WTC11 (cell line): ENCODE results near the gene CACNA1D. TPM values are rescaled to one million over a fixed set of nuclear protein-coding genes. Genes with fewer than 3 reads are reported as not detected.

ENCODE experiments used
- ATAC-seq: fragments of 200-7000 bp; cut with Tn5 transposase; 2 replicates; pipeline ENCODE4 v1.10.0; 2021; ENCODE audit warnings: mild to moderate bottlenecking, moderate library complexity
- CTCF ChIA-PET: fragments of 300-600 bp; sonication (Branson Sonifier 250); formaldehyde crosslinking; loops from one replicate; lab custom pipeline; 2021; ENCODE audit warnings: antibody characterized with exemption; lab: Charles Lee
- POLR2A ChIA-PET: fragments of 350-600 bp; sonication (Branson Sonifier 250); formaldehyde crosslinking; loops from one replicate; lab custom pipeline; 2021; ENCODE audit warnings: antibody characterized with exemption; lab: Charles Lee
- DNase-seq: peaks from one replicate; pipeline ENCODE4 v3.0.0; 2021; ENCODE audit warnings: low spot score
- H3K27ac Mint-ChIP-seq: 2 replicates; pipeline ENCODE4 v1.8.0; 2021; ENCODE audit warnings: mixed read lengths
- H3K27me3 Mint-ChIP-seq: 2 replicates; pipeline ENCODE4 v1.8.0; 2021; ENCODE audit warnings: low read depth, mild to moderate bottlenecking, moderate library complexity, mixed read lengths
- H3K36me3 Mint-ChIP-seq: 2 replicates; pipeline ENCODE4 v1.8.0; 2021; ENCODE audit warnings: mixed read lengths
- H3K4me1 Mint-ChIP-seq: 2 replicates; pipeline ENCODE4 v1.8.0; 2022; ENCODE audit warnings: mixed read lengths
- H3K4me3 Mint-ChIP-seq: 2 replicates; pipeline ENCODE4 v1.8.0; 2021; ENCODE audit warnings: mild to moderate bottlenecking, moderate library complexity, mixed read lengths
- H3K9me3 Mint-ChIP-seq: 2 replicates; pipeline ENCODE4 v1.8.0; 2021; ENCODE audit warnings: mixed read lengths
- ATF1 ChIP-seq: sonication (generic); formaldehyde crosslinking; IDR thresholded peaks from 2 replicates; pipeline ENCODE4 v1.8.1; 2023; ENCODE audit warnings: mild to moderate bottlenecking, moderate library complexity, missing genetic modification reagents
- ATF2 ChIP-seq: sonication (generic); formaldehyde crosslinking; IDR thresholded peaks from 2 replicates; pipeline ENCODE4 v1.8.1; 2022; ENCODE audit warnings: low read depth, missing genetic modification reagents, borderline replicate concordance
- ETV6 ChIP-seq: sonication (generic); formaldehyde crosslinking; IDR thresholded peaks from 2 replicates; pipeline ENCODE4 v1.8.1; 2022; ENCODE audit warnings: mild to moderate bottlenecking, missing genetic modification reagents
- FOXJ3 ChIP-seq: sonication (generic); formaldehyde crosslinking; IDR thresholded peaks from 2 replicates; pipeline ENCODE4 v1.9.0; 2021; ENCODE audit warnings: missing genetic modification reagents, mild to moderate bottlenecking, borderline replicate concordance
- GABPB1 ChIP-seq: sonication (generic); formaldehyde crosslinking; IDR thresholded peaks from 2 replicates; pipeline ENCODE4 v1.8.1; 2023; ENCODE audit warnings: mild to moderate bottlenecking, missing genetic modification reagents
- GRHL2 ChIP-seq: fragments of 250-450 bp; sonication (Bioruptor Pico); IDR thresholded peaks from 2 replicates; pipeline ENCODE4 v1.8.0; 2022; ENCODE audit warnings: mild to moderate bottlenecking, moderate library complexity; ENCODE audit not compliant: insufficient replicate concordance, severe bottlenecking
- JUN ChIP-seq: sonication (generic); formaldehyde crosslinking; IDR thresholded peaks from 2 replicates; pipeline ENCODE4 v1.8.0; 2023; ENCODE audit warnings: mild to moderate bottlenecking, missing genetic modification reagents
- MLX ChIP-seq: sonication (generic); formaldehyde crosslinking; IDR thresholded peaks from 2 replicates; pipeline ENCODE4 v1.8.1; 2023; ENCODE audit warnings: mild to moderate bottlenecking, missing genetic modification reagents, moderate library complexity
- MYBL2 ChIP-seq: sonication (generic); formaldehyde crosslinking; IDR thresholded peaks from 2 replicates; pipeline ENCODE4 v1.8.1; 2023; ENCODE audit warnings: mild to moderate bottlenecking, moderate library complexity, missing genetic modification reagents
- NFYB ChIP-seq: sonication (generic); formaldehyde crosslinking; conservative IDR thresholded peaks from 2 replicates; pipeline ENCODE4 v1.8.0; 2022; ENCODE audit warnings: low read depth, missing genetic modification reagents
- ZNF138 ChIP-seq: sonication (generic); formaldehyde crosslinking; conservative IDR thresholded peaks from 2 replicates; pipeline ENCODE4 v1.8.1; 2022; ENCODE audit warnings: mild to moderate bottlenecking, moderate library complexity, missing genetic modification reagents
- ZNF416 ChIP-seq: fragments of 250-450 bp; sonication (Bioruptor Pico); IDR thresholded peaks from 2 replicates; pipeline ENCODE4 v1.9.0; 2021; ENCODE audit warnings: mild to moderate bottlenecking, inconsistent platforms
- ZNF425 ChIP-seq: fragments of 250-450 bp; sonication (Bioruptor Pico); conservative IDR thresholded peaks from 2 replicates; pipeline ENCODE4 v1.9.0; 2021; ENCODE audit warnings: mild to moderate bottlenecking
- ZNF671 ChIP-seq: fragments of 250-450 bp; sonication (Bioruptor Pico); IDR thresholded peaks from 2 replicates; pipeline ENCODE4 v1.8.0; 2021; ENCODE audit warnings: mild to moderate bottlenecking
- total RNA-seq: library from RNA; stranded (reverse); gene quantifications from 3 replicates; pipeline ENCODE4 v1.2.3, GENCODE V29; 2021
- TF ChIP-seq, protein P1 (sequence below): sonication (generic); formaldehyde crosslinking; IDR thresholded peaks from 2 replicates; pipeline ENCODE4 v1.8.0; 2022; ENCODE audit warnings: mild to moderate bottlenecking, missing genetic modification reagents
- TF ChIP-seq, protein P2 (sequence below): fragments of 250-450 bp; sonication (Bioruptor Pico); IDR thresholded peaks from 2 replicates; pipeline ENCODE4 v1.9.0; 2021; ENCODE audit warnings: mild to moderate bottlenecking, borderline replicate concordance
- TF ChIP-seq, protein P3 (sequence below): sonication (generic); formaldehyde crosslinking; IDR thresholded peaks from 2 replicates; pipeline ENCODE4 v1.8.0; 2022; ENCODE audit warnings: mild to moderate bottlenecking, missing genetic modification reagents
- TF ChIP-seq, protein P4 (sequence below): sonication (generic); formaldehyde crosslinking; IDR thresholded peaks from 2 replicates; pipeline ENCODE4 v1.8.1; 2022; ENCODE audit warnings: low read depth, mild to moderate bottlenecking, moderate library complexity, missing genetic modification reagents, borderline replicate concordance

The CACNA1D gene
- total RNA-seq, 1 experiment from 2014 or later, result 2.3 TPM

GRCh38 chr3:53551324-53551723 is 56.9 kb downstream of the CACNA1D start:
- H3K36me3 Mint-ChIP-seq, result no peaks in the 10 kb centered on the region
- H3K27ac Mint-ChIP-seq, result no peak overlapping the region
- H3K27me3 Mint-ChIP-seq, result no peaks in the 10 kb centered on the region
- H3K4me1 Mint-ChIP-seq, result peaks cover 8% of the 10 kb centered on the region
- no peak overlapping the region for H3K4me3 Mint-ChIP-seq
- no peak for TF ChIP-seq ETV6 (CRISPR knock-in tag)
- TF ChIP-seq, protein P1, sequence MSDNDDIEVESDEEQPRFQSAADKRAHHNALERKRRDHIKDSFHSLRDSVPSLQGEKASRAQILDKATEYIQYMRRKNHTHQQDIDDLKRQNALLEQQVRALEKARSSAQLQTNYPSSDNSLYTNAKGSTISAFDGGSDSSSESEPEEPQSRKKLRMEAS (CRISPR knock-in tag), result no peak
- no peak for TF ChIP-seq ZNF671
- no peak for TF ChIP-seq ATF2 (CRISPR knock-in tag)
- TF ChIP-seq ZNF416 (CRISPR knock-in tag), result no peak
- TF ChIP-seq GRHL2 (CRISPR knock-in tag), result no peak
- TF ChIP-seq, protein P2, sequence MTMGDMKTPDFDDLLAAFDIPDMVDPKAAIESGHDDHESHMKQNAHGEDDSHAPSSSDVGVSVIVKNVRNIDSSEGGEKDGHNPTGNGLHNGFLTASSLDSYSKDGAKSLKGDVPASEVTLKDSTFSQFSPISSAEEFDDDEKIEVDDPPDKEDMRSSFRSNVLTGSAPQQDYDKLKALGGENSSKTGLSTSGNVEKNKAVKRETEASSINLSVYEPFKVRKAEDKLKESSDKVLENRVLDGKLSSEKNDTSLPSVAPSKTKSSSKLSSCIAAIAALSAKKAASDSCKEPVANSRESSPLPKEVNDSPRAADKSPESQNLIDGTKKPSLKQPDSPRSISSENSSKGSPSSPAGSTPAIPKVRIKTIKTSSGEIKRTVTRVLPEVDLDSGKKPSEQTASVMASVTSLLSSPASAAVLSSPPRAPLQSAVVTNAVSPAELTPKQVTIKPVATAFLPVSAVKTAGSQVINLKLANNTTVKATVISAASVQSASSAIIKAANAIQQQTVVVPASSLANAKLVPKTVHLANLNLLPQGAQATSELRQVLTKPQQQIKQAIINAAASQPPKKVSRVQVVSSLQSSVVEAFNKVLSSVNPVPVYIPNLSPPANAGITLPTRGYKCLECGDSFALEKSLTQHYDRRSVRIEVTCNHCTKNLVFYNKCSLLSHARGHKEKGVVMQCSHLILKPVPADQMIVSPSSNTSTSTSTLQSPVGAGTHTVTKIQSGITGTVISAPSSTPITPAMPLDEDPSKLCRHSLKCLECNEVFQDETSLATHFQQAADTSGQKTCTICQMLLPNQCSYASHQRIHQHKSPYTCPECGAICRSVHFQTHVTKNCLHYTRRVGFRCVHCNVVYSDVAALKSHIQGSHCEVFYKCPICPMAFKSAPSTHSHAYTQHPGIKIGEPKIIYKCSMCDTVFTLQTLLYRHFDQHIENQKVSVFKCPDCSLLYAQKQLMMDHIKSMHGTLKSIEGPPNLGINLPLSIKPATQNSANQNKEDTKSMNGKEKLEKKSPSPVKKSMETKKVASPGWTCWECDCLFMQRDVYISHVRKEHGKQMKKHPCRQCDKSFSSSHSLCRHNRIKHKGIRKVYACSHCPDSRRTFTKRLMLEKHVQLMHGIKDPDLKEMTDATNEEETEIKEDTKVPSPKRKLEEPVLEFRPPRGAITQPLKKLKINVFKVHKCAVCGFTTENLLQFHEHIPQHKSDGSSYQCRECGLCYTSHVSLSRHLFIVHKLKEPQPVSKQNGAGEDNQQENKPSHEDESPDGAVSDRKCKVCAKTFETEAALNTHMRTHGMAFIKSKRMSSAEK (CRISPR knock-in tag), result no peak
- no peak for TF ChIP-seq ATF1 (CRISPR knock-in tag)
- no peak for TF ChIP-seq FOXJ3 (CRISPR knock-in tag)
- no peak for TF ChIP-seq MLX (CRISPR knock-in tag)
- TF ChIP-seq NFYB, result no peak
- TF ChIP-seq MYBL2 (CRISPR knock-in tag), result no peak
- TF ChIP-seq JUN (CRISPR knock-in tag), result no peak
- no peak for TF ChIP-seq ZNF425 (CRISPR knock-in tag)
- ATAC-seq (no peak), DNase-seq (no peak)
- CTCF ChIA-PET, result no interaction called here
- H3K9me3 Mint-ChIP-seq, result no peaks in the 10 kb centered on the region
- POLR2A ChIA-PET, result no interaction called here

GRCh38 chr3:53552730-53553129 is 58.3 kb downstream of the CACNA1D start:
- ChIA-PET POLR2A (no interaction called here), CTCF (no interaction called here)

More at GRCh38 chr3:53552730-53553129, 58.3 kb downstream of the CACNA1D start:
- Mint-ChIP-seq H3K36me3 (no peaks in the 10 kb centered on the region), H3K9me3 (peaks cover 3% of the 10 kb centered on the region; the same call in 1 of the 2 replicates), H3K27me3 (no peaks in the 10 kb centered on the region), H3K4me3 (no peak overlapping the region), H3K4me1 (peaks cover 8% of the 10 kb centered on the region), H3K27ac (no peak overlapping the region)
- TF ChIP-seq, protein P3, sequence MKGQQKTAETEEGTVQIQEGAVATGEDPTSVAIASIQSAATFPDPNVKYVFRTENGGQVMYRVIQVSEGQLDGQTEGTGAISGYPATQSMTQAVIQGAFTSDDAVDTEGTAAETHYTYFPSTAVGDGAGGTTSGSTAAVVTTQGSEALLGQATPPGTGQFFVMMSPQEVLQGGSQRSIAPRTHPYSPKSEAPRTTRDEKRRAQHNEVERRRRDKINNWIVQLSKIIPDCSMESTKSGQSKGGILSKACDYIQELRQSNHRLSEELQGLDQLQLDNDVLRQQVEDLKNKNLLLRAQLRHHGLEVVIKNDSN (CRISPR knock-in tag), result no peak
- TF ChIP-seq, protein P4, sequence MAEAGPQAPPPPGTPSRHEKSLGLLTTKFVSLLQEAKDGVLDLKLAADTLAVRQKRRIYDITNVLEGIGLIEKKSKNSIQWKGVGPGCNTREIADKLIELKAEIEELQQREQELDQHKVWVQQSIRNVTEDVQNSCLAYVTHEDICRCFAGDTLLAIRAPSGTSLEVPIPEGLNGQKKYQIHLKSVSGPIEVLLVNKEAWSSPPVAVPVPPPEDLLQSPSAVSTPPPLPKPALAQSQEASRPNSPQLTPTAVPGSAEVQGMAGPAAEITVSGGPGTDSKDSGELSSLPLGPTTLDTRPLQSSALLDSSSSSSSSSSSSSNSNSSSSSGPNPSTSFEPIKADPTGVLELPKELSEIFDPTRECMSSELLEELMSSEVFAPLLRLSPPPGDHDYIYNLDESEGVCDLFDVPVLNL (CRISPR knock-in tag), result no peak
- no peak for TF ChIP-seq FOXJ3 (CRISPR knock-in tag)
- no peak for TF ChIP-seq GABPB1 (CRISPR knock-in tag)
- TF ChIP-seq ZNF138 (CRISPR knock-in tag), result no peak
- DNase-seq (no peak), ATAC-seq (no peak)
